ENCODE results near the gene PLPP2. TPM values are rescaled to one million over a fixed set of nuclear protein-coding genes. Genes with fewer than 3 reads are reported as not detected.

PLPP2 gene
- polyA plus RNA-seq, 4 donors, result 0.64 to 130 (median 109) TPM

DNA sequence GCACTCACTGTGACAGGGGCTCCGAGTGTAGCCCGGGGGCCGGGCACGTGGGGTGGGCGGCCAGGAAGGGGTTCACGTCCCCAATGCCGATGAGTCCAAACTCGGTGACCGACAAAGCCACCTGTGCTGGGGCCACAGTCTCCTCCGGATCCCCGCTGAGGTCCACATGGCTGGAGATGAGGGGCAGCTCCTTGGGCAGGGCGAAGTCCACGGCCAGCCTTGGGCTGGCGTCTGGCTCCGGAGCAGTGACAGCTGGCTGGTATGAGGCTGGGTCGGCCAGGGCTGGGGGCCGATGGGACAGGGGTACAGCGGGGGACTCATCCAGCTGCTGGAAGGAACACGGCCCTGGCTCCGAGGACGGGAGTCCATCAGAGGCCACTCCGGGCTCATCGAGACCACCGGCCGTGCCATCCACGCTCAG is 15.9 kb upstream of the PLPP2 start:
- Histone ChIP-seq H3K4me1 (ENCODE audit: control insufficient read depth in 3 of 3, insufficient read depth in 2 of 3, low read depth in 1 of 3, low read length in 2 of 3) (no peaks in the 10 kb centered on the region), H3K36me3 (ENCODE audit: control insufficient read depth in 3 of 3, insufficient read depth in 2 of 3, low read depth in 1 of 3, low read length in 3 of 3) (peaks cover 13 to 68% (median 15%) of the 10 kb centered on the region in 3 donors), H3K9me3 (ENCODE audit: control insufficient read depth in 2 of 2, insufficient read depth in 1 of 2, low read depth in 1 of 2, low read length in 1 of 2) (no peaks in the 10 kb centered on the region), H3K4me3 (ENCODE audit: low read depth in 1 of 3, low read length in 3 of 3) (no peak overlapping the region), H3K27me3 (ENCODE audit: control insufficient read depth in 3 of 3, insufficient read depth in 3 of 3, low read length in 3 of 3) (no peaks in the 10 kb centered on the region), H3K27ac (ENCODE audit: low read depth in 1 of 3, low read length in 2 of 3) (no peak overlapping the region)
- FAIRE-seq (no peak), DNase-seq (no peak)
- WGBS, 3 donors, result 92 to 93% (median 93%) methylated on average over 26 of the region's 26 CpGs

DNA sequence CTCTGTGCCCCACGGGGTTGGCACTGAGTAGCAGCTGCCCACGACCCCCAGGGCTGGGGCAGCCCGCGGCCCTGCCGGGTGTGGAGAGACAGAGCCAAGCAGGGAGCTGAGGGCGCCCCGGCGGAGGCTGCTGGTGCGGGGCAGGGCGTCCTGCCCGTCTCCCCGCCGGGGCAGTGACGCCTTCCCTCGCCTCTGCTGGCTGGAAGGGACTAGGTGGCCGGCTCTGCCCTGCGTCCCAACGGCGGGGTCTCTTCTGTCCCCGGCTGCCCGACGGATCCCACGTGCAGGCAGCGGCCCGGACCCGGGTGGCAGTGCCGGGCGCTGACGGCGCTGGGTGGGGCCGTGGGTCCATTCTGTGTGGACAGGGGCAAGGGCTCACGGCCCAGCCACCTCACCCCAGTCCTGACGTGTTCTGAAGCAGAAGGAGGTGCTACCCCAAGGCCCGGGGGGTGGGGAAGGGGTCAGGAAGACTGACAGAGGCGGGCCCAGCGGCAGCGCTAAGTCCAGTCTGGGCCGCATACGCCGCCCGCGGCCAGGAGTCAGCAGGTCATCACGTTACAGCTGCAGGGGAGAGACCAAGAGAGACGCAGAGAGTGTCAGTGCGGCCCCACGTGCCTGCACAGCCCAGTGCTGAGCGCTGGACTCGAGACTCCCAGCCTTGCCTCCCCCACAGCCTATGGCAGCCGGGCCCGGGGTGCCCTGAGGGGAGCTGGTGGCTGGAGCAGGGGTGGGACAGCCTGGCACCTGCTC is 15.1 kb upstream of the PLPP2 start:
- Histone ChIP-seq H3K4me1 (ENCODE audit: control insufficient read depth in 3 of 3, insufficient read depth in 2 of 3, low read depth in 1 of 3, low read length in 2 of 3) (no peaks in the 10 kb centered on the region), H3K36me3 (ENCODE audit: control insufficient read depth in 3 of 3, insufficient read depth in 2 of 3, low read depth in 1 of 3, low read length in 3 of 3) (peaks cover 10 to 61% (median 13%) of the 10 kb centered on the region in 3 donors), H3K4me3 (ENCODE audit: low read depth in 1 of 3, low read length in 3 of 3) (no peak overlapping the region), H3K27ac (ENCODE audit: low read depth in 1 of 3, low read length in 2 of 3) (no peak overlapping the region), H3K27me3 (ENCODE audit: control insufficient read depth in 3 of 3, insufficient read depth in 3 of 3, low read length in 3 of 3) (no peaks in the 10 kb centered on the region), H3K9me3 (ENCODE audit: control insufficient read depth in 2 of 2, insufficient read depth in 1 of 2, low read depth in 1 of 2, low read length in 1 of 2) (no peaks in the 10 kb centered on the region)
- FAIRE-seq (no peak), DNase-seq (no peak)
- WGBS, 3 donors, result 93 to 94% (median 94%) methylated on average over 35 to 50 of the region's 50 CpGs

DNA sequence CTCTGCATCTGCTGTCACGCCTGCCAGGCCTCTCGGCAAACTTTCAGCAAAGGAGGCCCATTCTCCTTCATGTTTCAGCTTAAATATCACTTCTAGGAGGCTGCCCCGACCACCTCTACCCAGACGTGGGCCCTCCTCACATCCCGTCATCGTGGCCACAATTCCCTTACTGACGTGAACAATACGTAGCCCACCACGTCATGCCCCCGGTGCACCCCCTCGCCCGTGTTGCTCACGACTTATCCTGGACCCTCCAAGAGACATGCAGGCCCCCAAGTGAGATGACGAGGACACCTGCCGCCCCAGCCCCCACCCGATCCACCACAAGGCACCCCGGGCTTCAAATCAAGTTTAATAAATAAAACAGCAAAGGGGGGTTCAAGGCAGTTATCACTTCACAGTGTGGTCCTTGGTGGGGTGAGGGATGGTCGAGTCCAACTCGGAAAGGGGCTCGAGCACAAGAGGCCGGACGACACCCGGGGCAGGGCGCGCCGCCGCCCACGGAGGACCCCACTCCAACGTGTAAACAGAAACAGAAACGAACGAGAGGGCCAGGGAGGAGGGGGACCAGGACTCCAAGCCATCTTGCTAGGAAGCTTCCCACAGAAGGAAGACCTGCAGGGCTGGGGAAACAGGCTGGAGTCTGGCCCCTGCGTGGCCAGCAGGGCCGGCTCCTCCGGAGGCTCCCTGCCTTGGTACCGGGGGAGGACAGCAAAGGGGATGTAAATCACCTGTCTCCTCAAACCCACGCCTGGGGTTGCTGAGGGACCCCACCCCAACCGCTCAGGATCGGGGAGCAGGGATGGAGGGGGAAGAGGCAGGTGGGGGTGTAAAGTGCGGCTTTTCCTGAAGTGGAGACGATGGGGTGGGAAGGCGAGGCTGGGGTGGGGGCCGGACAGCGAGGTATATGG is 14.3 kb upstream of the PLPP2 start:
- 92 to 94% (median 94%) methylated on average over 43 of the region's 43 CpGs for WGBS, 3 donors
- no peaks in the 10 kb centered on the region for H3K9me3 ChIP-seq (ENCODE audit: control insufficient read depth in 2 of 2, insufficient read depth in 1 of 2, low read depth in 1 of 2, low read length in 1 of 2)
- peaks cover 10 to 53% (median 12%) of the 10 kb centered on the region in 3 donors for H3K36me3 ChIP-seq (ENCODE audit: control insufficient read depth in 3 of 3, insufficient read depth in 2 of 3, low read depth in 1 of 3, low read length in 3 of 3)
- H3K4me3 ChIP-seq (ENCODE audit: low read depth in 1 of 3, low read length in 3 of 3), result no peak overlapping the region
- H3K27ac ChIP-seq (ENCODE audit: low read depth in 1 of 3, low read length in 2 of 3), result no peak overlapping the region
- no peaks in the 10 kb centered on the region for H3K27me3 ChIP-seq (ENCODE audit: control insufficient read depth in 3 of 3, insufficient read depth in 3 of 3, low read length in 3 of 3)
- no peak for FAIRE-seq
- DNase-seq, result no peak
- H3K4me1 ChIP-seq (ENCODE audit: control insufficient read depth in 3 of 3, insufficient read depth in 2 of 3, low read depth in 1 of 3, low read length in 2 of 3), result no peaks in the 10 kb centered on the region

- no peaks in the 10 kb centered on the region for H3K9me3 ChIP-seq (ENCODE audit: control insufficient read depth in 2 of 2, insufficient read depth in 1 of 2, low read depth in 1 of 2, low read length in 1 of 2)
- FAIRE-seq, result no peak
- peaks cover 0 to 4% (median 0%) of the 10 kb centered on the region in 3 donors for H3K4me1 ChIP-seq (ENCODE audit: control insufficient read depth in 3 of 3, insufficient read depth in 2 of 3, low read depth in 1 of 3, low read length in 2 of 3)
- DNase-seq, result no peak
- no peaks in the 10 kb centered on the region for H3K36me3 ChIP-seq (ENCODE audit: control insufficient read depth in 3 of 3, insufficient read depth in 2 of 3, low read depth in 1 of 3, low read length in 3 of 3)
- H3K27ac ChIP-seq (ENCODE audit: low read depth in 1 of 3, low read length in 2 of 3), result no peak overlapping the region
- peaks cover 0 to 33% (median 14%) of the 10 kb centered on the region in 3 donors for H3K27me3 ChIP-seq (ENCODE audit: control insufficient read depth in 3 of 3, insufficient read depth in 3 of 3, low read length in 3 of 3)
- no peak overlapping the region for H3K4me3 ChIP-seq (ENCODE audit: low read depth in 1 of 3, low read length in 3 of 3)
- WGBS, 3 donors, result 72 to 83% (median 75%) methylated on average over 22 of the region's 22 CpGs
These were observed 5.4 kb upstream of the PLPP2 start for GRCh38 chr19:296476-297225.

DNA sequence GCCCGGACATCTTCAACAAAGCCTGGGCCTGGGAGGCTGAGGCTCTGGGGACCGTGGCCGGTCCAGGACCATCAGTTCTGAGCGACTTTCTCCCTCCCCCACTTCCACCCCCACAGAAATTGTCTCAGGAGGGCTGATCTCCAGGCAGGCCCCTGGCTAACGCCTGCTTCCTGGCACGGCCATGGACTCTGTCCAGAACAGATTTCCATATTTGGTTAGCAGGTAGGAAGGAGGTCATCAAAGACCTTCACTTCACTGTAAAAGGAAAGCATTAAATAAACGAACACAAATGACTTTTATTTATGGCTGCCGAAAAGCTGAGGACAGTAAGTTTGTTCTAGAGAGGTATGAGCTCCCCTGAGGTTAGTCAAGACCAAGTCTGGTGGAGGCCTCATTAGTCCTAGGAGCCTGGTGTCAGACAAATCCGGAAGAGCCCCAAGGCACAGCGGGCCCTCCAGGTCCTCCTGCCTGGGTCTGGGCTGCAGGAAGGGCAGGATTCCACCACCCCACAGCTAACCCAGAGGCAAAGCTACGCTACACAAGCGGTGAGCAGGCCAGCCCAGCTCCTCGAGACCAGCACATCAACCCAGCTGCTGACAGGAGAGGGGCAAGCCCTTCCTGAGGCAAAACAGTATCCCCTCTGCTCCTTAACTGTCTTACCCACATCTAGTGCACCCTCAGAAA is 4.6 kb upstream of the PLPP2 start:
- peaks cover 0 to 4% (median 0%) of the 10 kb centered on the region in 3 donors for H3K4me1 ChIP-seq (ENCODE audit: control insufficient read depth in 3 of 3, insufficient read depth in 2 of 3, low read depth in 1 of 3, low read length in 2 of 3)
- WGBS, 3 donors, result 55 to 62% (median 62%) methylated on average over 13 of the region's 13 CpGs
- no peaks in the 10 kb centered on the region for H3K36me3 ChIP-seq (ENCODE audit: control insufficient read depth in 3 of 3, insufficient read depth in 2 of 3, low read depth in 1 of 3, low read length in 3 of 3)
- H3K9me3 ChIP-seq (ENCODE audit: control insufficient read depth in 2 of 2, insufficient read depth in 1 of 2, low read depth in 1 of 2, low read length in 1 of 2), result no peaks in the 10 kb centered on the region
- H3K27me3 ChIP-seq (ENCODE audit: control insufficient read depth in 3 of 3, insufficient read depth in 3 of 3, low read length in 3 of 3), result peaks cover 0 to 33% (median 15%) of the 10 kb centered on the region in 3 donors
- H3K4me3 ChIP-seq (ENCODE audit: low read depth in 1 of 3, low read length in 3 of 3), result no peak overlapping the region
- DNase-seq (no peak), FAIRE-seq (no peak)
- H3K27ac ChIP-seq (ENCODE audit: low read depth in 1 of 3, low read length in 2 of 3), result no peak overlapping the region

DNA sequence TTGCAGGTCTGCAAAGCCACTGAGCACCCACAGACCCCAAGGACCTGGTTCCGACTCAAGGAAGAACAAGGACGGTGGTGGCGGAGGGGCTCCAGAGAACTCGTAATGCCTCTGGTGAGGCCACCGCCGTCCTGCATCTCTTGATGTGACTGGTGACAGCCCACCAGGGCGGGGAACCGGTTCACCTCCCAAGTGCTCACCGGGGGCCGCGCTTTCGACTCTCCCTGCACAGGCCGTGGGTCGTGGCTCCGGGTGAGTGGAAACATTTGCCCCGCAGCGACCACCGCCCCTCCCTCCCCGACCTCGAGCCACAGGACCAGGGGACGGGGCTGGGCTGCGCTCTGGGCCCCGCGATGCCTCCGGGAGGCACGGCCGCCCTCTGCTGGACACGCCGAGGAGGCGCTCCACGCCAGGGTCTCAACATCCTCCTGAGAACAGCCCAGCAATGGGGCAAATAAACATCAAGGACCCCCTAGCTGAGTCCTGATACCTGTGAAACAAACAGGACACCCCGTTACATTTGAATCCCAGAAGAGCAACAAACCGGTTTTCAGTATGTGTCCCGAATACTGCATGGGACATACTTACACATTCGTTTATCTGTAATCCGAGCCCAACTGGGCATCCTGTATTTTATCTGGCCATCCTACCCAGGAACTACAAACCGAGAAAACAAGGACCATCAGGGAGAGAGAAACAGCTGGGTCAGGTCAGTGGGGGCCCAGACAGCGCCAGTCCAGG is 3.9 kb upstream of the PLPP2 start:
- FAIRE-seq, result no peak
- no peaks in the 10 kb centered on the region for H3K9me3 ChIP-seq (ENCODE audit: control insufficient read depth in 2 of 2, insufficient read depth in 1 of 2, low read depth in 1 of 2, low read length in 1 of 2)
- peaks cover 0 to 9% (median 0%) of the 10 kb centered on the region in 3 donors for H3K4me1 ChIP-seq (ENCODE audit: control insufficient read depth in 3 of 3, insufficient read depth in 2 of 3, low read depth in 1 of 3, low read length in 2 of 3)
- DNase-seq, result peak; percentile 42 to 53
- no peak overlapping the region for H3K4me3 ChIP-seq (ENCODE audit: low read depth in 1 of 3, low read length in 3 of 3)
- H3K27ac ChIP-seq (ENCODE audit: low read depth in 1 of 3, low read length in 2 of 3), result no peak overlapping the region
- 7 to 8% (median 8%) methylated on average over 36 to 38 of the region's 38 CpGs for WGBS, 3 donors
- H3K36me3 ChIP-seq (ENCODE audit: control insufficient read depth in 3 of 3, insufficient read depth in 2 of 3, low read depth in 1 of 3, low read length in 3 of 3), result no peaks in the 10 kb centered on the region
- peaks cover 0 to 33% (median 15%) of the 10 kb centered on the region in 3 donors for H3K27me3 ChIP-seq (ENCODE audit: control insufficient read depth in 3 of 3, insufficient read depth in 3 of 3, low read length in 3 of 3)

GRCh38 chr19:294341-294945 is 3.2 kb upstream of the PLPP2 start:
- no peaks in the 10 kb centered on the region for H3K36me3 ChIP-seq (ENCODE audit: control insufficient read depth in 3 of 3, insufficient read depth in 2 of 3, low read depth in 1 of 3, low read length in 3 of 3)
- H3K9me3 ChIP-seq (ENCODE audit: control insufficient read depth in 2 of 2, insufficient read depth in 1 of 2, low read depth in 1 of 2, low read length in 1 of 2), result no peaks in the 10 kb centered on the region
- H3K27ac ChIP-seq (ENCODE audit: low read depth in 1 of 3, low read length in 2 of 3), result no peak overlapping the region
- FAIRE-seq (no peak), DNase-seq (peak in 1 of 2 donors; percentile 33)
- H3K4me3 ChIP-seq (ENCODE audit: low read depth in 1 of 3, low read length in 3 of 3), result no peak overlapping the region
- peaks cover 0 to 33% (median 20%) of the 10 kb centered on the region in 3 donors for H3K27me3 ChIP-seq (ENCODE audit: control insufficient read depth in 3 of 3, insufficient read depth in 3 of 3, low read length in 3 of 3)
- H3K4me1 ChIP-seq (ENCODE audit: control insufficient read depth in 3 of 3, insufficient read depth in 2 of 3, low read depth in 1 of 3, low read length in 2 of 3), result peaks cover 0 to 11% (median 0%) of the 10 kb centered on the region in 3 donors
- WGBS, 3 donors, result 5 to 8% (median 5%) methylated on average over 29 of the region's 29 CpGs
